HepG2 (cell line): ENCODE measurements around the gene ACTR6. TPM values are rescaled to one million over a fixed set of nuclear protein-coding genes. Genes with fewer than 3 reads are reported as not detected.

ENCODE experiments used
- ATRX ChIP-seq: sonication (generic); formaldehyde crosslinking; IDR thresholded peaks from 2 replicates; pipeline ENCODE4 v1.4.0; 2020; ENCODE audit warnings: missing genetic modification reagents, borderline replicate concordance
- GLI4 ChIP-seq: sonication (generic); formaldehyde crosslinking; IDR thresholded peaks from 2 replicates; pipeline ENCODE4 v1.5.1; 2020; ENCODE audit warnings: missing genetic modification reagents, mild to moderate bottlenecking, moderate library complexity, borderline replicate concordance
- HCFC1 ChIP-seq: fragments of 150-350 bp; IDR thresholded peaks from 2 replicates; pipeline ENCODE4 v1.6.1; 2014; ENCODE audit warnings: low read depth, low read length
- KDM1A ChIP-seq: IDR thresholded peaks from 2 replicates; pipeline ENCODE4 v1.6.1; 2016; ENCODE audit warnings: missing compliant biosample characterization
- KDM4B ChIP-seq: sonication (generic); formaldehyde crosslinking; IDR thresholded peaks from 2 replicates; pipeline ENCODE4 v1.4.0; 2020; ENCODE audit warnings: missing genetic modification reagents
- KMT2B ChIP-seq: IDR thresholded peaks from 2 replicates; pipeline ENCODE4 v1.6.1; 2016; ENCODE audit warnings: missing genetic modification reagents, missing compliant biosample characterization
- NFE2 ChIP-seq: sonication (generic); formaldehyde crosslinking; IDR thresholded peaks from 2 replicates; pipeline ENCODE4 v1.4.0; 2020; ENCODE audit warnings: missing genetic modification reagents
- NFIB ChIP-seq: sonication (generic); formaldehyde crosslinking; IDR thresholded peaks from 2 replicates; pipeline ENCODE4 v1.9.0; 2021; ENCODE audit warnings: missing genetic modification reagents, mild to moderate bottlenecking, borderline replicate concordance
- RFX3 ChIP-seq: IDR thresholded peaks from 2 replicates; pipeline ENCODE4 v1.6.1; 2016; ENCODE audit warnings: missing biosample characterization, missing genetic modification reagents
- SIX1 ChIP-seq: sonication (generic); formaldehyde crosslinking; IDR thresholded peaks from 2 replicates; pipeline ENCODE4 v1.4.0; 2020; ENCODE audit warnings: missing genetic modification reagents, borderline replicate concordance
- U2AF1 ChIP-seq: fragments of 200-400 bp; formaldehyde crosslinking; optimal IDR thresholded peaks from 2 replicates; pipeline ENCODE3; 2017; ENCODE audit warnings: mild to moderate bottlenecking, low read depth, low read length
- ZFP36L2 ChIP-seq: sonication (generic); formaldehyde crosslinking; IDR thresholded peaks from 2 replicates; pipeline ENCODE4 v1.4.0; 2020; ENCODE audit warnings: missing genetic modification reagents
- ZNF331 ChIP-seq: sonication (generic); formaldehyde crosslinking; IDR thresholded peaks from 2 replicates; pipeline ENCODE4 v1.4.0; 2020; ENCODE audit warnings: missing genetic modification reagents
- ZNF333 ChIP-seq: sonication (generic); formaldehyde crosslinking; IDR thresholded peaks from 2 replicates; pipeline ENCODE4 v1.4.0; 2020; ENCODE audit warnings: mild to moderate bottlenecking, missing genetic modification reagents, borderline replicate concordance
- ZNF567 ChIP-seq: sonication (generic); formaldehyde crosslinking; IDR thresholded peaks from 2 replicates; pipeline ENCODE4 v1.8.1; 2023; ENCODE audit warnings: mild to moderate bottlenecking, missing genetic modification reagents, borderline replicate concordance
- ZNF678 ChIP-seq: sonication (generic); formaldehyde crosslinking; IDR thresholded peaks from 2 replicates; pipeline ENCODE4 v1.4.0; 2020; ENCODE audit warnings: mild to moderate bottlenecking, missing genetic modification reagents
- ZNF782 ChIP-seq: sonication (generic); formaldehyde crosslinking; IDR thresholded peaks from 2 replicates; pipeline ENCODE4 v1.4.0; 2020; ENCODE audit warnings: missing genetic modification reagents, mild to moderate bottlenecking, borderline replicate concordance
- ZSCAN29 ChIP-seq: sonication (generic); formaldehyde crosslinking; conservative IDR thresholded peaks from 2 replicates; pipeline ENCODE4 v1.4.0; 2020; ENCODE audit warnings: mild to moderate bottlenecking, missing genetic modification reagents
- polyA plus RNA-seq, 8 experiments: library from polyadenylated mRNA; depleted of rRNA in 3 of 8; stranded (reverse) in 7 of 8; unstranded in 1 of 8; fragments of >200 nt; fragmentation: Illumina TruSeq in 4 of 8; extraction: Trizol in 4 of 8; gene quantifications; 2 replicates each; pipeline versions ENCODE4 v1.2.1 to v1.2.3, GENCODE V29; 2011 to 2016; ENCODE audit warnings: low read depth in 4 of 8, missing spikeins in 1 of 8, mixed read lengths in 1 of 8; ENCODE audit not compliant: insufficient read depth in 1 of 8
- total RNA-seq, 5 experiments: library from RNA; depleted of rRNA; stranded (reverse); fragments of >200 nt; fragmentation: Illumina TruSeq; extraction: Trizol; gene quantifications; 2 replicates each; pipeline ENCODE4 v1.2.3, GENCODE V29; 2016; ENCODE audit warnings: low read depth in 1 of 5
- TF ChIP-seq, protein P1 (sequence below): sonication (generic); formaldehyde crosslinking; IDR thresholded peaks from 2 replicates; pipeline ENCODE4 v1.4.0; 2020; ENCODE audit warnings: missing genetic modification reagents
- TF ChIP-seq, protein P2 (sequence below): sonication (generic); formaldehyde crosslinking; IDR thresholded peaks from 2 replicates; pipeline ENCODE4 v1.8.1; 2022; ENCODE audit warnings: low read depth, mild to moderate bottlenecking, missing genetic modification reagents
- TF ChIP-seq, protein P3 (sequence below): sonication (generic); formaldehyde crosslinking; IDR thresholded peaks from 2 replicates; pipeline ENCODE4 v1.5.1; 2020; ENCODE audit warnings: missing genetic modification reagents, mild to moderate bottlenecking, borderline replicate concordance
- TF ChIP-seq, protein P4 (sequence below): sonication (generic); formaldehyde crosslinking; IDR thresholded peaks from 2 replicates; pipeline ENCODE4 v1.8.0; 2022; ENCODE audit warnings: mild to moderate bottlenecking, missing genetic modification reagents, borderline replicate concordance
- TF ChIP-seq, protein P5 (sequence below): IDR thresholded peaks from 2 replicates; pipeline ENCODE4 v1.6.1; 2016; ENCODE audit warnings: mild to moderate bottlenecking, missing biosample characterization, missing genetic modification reagents

Gene ACTR6
- total and polyA plus RNA-seq, 2 of the 13 experiments (the other 11 are each of a cell fraction or from before 2014, with no cell fraction given), result 12.9 to 22.4 TPM

DNA sequence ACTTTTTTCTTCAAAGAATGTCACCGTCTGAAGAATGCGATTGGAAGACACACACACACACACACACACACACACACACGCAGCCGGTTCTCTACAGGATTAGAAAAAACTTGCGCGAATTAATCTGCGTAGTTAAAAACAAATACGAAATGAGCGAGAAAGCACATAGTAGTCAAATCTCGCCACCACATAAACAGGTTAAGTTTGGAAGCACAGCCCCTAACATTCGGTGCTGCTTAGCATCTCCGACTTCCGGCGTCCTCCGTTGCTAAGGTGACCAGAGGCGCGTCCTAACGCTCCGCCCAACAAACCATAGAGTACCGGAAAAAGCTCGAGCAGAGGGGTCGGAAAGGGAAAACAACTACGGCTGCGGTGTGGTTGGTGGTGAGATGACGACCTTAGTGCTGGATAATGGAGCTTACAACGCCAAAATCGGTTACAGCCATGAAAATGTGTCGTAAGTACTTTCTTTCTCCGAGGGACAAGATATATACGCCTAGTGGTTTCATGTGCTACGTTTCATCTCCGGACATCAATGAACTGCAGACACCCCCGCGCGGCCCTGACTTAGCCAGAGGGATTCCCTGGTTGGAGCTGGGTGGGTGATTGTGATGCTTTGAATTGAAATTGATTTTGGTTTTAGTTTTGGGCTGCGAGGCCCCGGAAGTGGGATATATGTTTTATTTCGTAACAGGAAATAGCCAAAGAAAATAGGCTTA lies at the start of gene ACTR6 (continued):
- TF ChIP-seq ATRX (CRISPR knock-in tag) (no peak), U2AF1 (no peak), RFX3 (CRISPR knock-in tag) (peak; percentile 98), SIX1 (peak; percentile 44; the same call in 1 of the 2 replicates), ZNF331 (peak; percentile 71; the same call in 1 of the 2 replicates), ZNF678 (CRISPR knock-in tag) (no peak), ZNF782 (CRISPR knock-in tag) (no peak), GLI4 (0 out of 2 replicates have a peak, but pooled peaks have one; percentile 78), KMT2B (CRISPR knock-in tag) (peak; percentile 97), HCFC1 (peak; percentile 56; the same call in 1 of the 2 replicates), NFE2 (no peak), KDM1A (CRISPR knock-in tag) (no peak), ZNF567 (CRISPR knock-in tag) (no peak), ZNF333 (no peak), KDM4B (CRISPR knock-in tag) (no peak), ZFP36L2 (no peak), ZSCAN29 (CRISPR knock-in tag) (0 out of 2 replicates have a peak, but pooled peaks have one; percentile 7), NFIB (no peak)
- TF ChIP-seq, protein P1, sequence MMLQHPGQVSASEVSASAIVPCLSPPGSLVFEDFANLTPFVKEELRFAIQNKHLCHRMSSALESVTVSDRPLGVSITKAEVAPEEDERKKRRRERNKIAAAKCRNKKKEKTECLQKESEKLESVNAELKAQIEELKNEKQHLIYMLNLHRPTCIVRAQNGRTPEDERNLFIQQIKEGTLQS (CRISPR knock-in tag), result no peak
- TF ChIP-seq, protein P2, sequence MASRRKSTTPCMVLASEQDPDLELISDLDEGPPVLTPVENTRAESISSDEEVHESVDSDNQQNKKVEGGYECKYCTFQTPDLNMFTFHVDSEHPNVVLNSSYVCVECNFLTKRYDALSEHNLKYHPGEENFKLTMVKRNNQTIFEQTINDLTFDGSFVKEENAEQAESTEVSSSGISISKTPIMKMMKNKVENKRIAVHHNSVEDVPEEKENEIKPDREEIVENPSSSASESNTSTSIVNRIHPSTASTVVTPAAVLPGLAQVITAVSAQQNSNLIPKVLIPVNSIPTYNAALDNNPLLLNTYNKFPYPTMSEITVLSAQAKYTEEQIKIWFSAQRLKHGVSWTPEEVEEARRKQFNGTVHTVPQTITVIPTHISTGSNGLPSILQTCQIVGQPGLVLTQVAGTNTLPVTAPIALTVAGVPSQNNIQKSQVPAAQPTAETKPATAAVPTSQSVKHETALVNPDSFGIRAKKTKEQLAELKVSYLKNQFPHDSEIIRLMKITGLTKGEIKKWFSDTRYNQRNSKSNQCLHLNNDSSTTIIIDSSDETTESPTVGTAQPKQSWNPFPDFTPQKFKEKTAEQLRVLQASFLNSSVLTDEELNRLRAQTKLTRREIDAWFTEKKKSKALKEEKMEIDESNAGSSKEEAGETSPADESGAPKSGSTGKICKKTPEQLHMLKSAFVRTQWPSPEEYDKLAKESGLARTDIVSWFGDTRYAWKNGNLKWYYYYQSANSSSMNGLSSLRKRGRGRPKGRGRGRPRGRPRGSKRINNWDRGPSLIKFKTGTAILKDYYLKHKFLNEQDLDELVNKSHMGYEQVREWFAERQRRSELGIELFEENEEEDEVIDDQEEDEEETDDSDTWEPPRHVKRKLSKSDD (CRISPR knock-in tag), result no peak
- TF ChIP-seq, protein P3, sequence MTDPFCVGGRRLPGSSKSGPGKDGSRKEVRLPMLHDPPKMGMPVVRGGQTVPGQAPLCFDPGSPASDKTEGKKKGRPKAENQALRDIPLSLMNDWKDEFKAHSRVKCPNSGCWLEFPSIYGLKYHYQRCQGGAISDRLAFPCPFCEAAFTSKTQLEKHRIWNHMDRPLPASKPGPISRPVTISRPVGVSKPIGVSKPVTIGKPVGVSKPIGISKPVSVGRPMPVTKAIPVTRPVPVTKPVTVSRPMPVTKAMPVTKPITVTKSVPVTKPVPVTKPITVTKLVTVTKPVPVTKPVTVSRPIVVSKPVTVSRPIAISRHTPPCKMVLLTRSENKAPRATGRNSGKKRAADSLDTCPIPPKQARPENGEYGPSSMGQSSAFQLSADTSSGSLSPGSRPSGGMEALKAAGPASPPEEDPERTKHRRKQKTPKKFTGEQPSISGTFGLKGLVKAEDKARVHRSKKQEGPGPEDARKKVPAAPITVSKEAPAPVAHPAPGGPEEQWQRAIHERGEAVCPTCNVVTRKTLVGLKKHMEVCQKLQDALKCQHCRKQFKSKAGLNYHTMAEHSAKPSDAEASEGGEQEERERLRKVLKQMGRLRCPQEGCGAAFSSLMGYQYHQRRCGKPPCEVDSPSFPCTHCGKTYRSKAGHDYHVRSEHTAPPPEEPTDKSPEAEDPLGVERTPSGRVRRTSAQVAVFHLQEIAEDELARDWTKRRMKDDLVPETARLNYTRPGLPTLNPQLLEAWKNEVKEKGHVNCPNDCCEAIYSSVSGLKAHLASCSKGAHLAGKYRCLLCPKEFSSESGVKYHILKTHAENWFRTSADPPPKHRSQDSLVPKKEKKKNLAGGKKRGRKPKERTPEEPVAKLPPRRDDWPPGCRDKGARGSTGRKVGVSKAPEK (CRISPR knock-in tag), result no peak
- TF ChIP-seq, protein P4, sequence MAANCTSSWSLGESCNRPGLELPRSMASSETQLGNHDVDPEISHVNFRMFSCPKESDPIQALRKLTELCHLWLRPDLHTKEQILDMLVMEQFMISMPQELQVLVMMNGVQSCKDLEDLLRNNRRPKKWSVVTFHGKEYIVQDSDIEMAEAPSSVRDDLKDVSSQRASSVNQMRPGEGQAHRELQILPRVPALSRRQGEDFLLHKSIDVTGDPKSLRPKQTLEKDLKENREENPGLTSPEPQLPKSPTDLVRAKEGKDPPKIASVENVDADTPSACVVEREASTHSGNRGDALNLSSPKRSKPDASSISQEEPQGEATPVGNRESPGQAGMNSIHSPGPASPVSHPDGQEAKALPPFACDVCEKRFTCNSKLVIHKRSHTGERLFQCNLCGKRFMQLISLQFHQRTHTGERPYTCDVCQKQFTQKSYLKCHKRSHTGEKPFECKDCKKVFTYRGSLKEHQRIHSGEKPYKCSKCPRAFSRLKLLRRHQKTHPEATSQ (CRISPR knock-in tag), result no peak; the same call in 1 of the 2 replicates
- TF ChIP-seq, protein P5, sequence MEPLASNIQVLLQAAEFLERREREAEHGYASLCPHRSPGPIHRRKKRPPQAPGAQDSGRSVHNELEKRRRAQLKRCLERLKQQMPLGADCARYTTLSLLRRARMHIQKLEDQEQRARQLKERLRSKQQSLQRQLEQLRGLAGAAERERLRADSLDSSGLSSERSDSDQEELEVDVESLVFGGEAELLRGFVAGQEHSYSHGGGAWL (CRISPR knock-in tag), result 0 out of 2 replicates have a peak, but pooled peaks have one; percentile 42
